Measurements from ENCODE around the gene POMT1.

DNA sequence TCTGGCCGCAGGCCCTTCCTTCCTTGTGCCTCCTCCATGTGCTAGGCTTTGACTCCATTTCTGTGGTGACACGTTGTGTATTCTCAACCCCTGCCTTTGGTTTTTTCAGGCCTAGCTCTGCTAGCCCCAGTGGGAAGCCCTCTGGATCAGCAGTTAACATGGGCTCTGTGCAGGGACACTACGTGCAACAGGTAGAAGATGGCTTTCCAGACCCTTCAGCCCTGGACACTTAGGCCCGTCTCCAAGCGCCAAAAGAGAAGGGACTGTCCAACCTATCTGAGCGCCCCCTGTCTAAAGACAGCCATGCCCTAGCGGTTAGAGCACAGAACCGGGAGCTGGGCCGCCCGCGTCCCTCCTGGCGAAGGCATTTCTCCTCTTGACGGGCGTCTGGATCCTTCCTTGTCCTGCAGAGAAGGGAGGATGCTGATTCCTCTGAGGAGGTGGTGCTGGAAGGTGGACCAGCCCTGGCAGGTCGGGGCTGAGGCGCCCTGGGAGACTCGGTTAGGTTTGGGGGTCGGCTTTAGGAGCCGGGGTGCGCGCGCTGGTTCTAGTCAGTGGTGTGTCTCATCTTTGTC is 8.3 kb upstream of the POMT1 start:
- TF ChIP-seq EZH2 (IDR thresholded peaks at IDR 0.05; ENCODE audit: borderline replicate concordance, low read length) (no peak), CTCF (IDR thresholded peaks at IDR 0.05; ENCODE audit: low read length) (no peak)

Measured in OCI-LY1 (cell line).